ENCODE data around the gene ITGB1BP1.
A peak's percentile ranks its signal among the peaks of the same experiment; 100 is the strongest.

The ITGB1BP1 gene

DNA sequence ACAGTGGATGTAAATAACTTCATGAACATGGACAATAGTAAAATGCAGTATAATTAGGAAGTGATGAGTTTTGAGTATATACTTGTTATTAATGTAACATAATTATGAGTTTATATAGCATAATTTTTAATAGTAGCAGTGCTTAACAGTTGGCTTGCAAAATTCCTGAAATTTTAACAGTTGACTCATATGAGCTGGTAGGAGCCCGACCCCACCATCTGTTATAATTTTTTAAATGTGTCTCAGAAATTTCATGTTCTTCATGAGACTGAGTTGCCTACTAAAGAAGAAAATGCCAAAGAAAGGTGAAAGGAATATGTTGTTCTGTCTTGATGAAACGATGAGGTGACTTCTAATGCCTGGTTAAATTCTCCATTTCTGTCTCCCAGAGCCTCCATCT, 62.6 kb downstream of the ITGB1BP1 start:
- POLR2A ChIA-PET: no interaction called here
- DNase-seq (ENCODE audit: extremely low spot score): no peak

DNA sequence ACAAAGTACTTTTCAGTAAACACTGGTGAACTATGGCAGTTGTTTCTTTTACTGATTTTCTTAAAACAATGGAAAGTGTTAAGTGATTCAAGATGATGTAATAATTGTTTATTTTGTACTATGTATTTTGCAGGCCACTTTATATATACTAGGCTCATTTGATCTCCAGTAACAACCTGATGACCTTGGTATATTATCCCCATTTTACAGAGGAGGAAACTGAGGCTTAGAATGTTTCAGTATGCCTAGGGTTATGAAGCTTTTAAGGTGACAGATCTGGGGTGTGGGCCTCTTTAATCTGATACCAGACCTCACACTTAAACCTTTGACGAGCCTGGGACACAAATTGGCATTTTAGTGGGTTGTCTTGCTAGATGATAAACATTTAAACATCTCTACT, 63.2 kb downstream of the ITGB1BP1 start:
- ChIA-PET CTCF (no interaction called here), POLR2A (no interaction called here)
- DNase-seq (ENCODE audit: extremely low spot score): no peak
- TF ChIP-seq SUZ12 (IDR thresholded peaks at IDR 0.05) (no peak), ELF4 (IDR thresholded peaks at IDR 0.05) (no peak), TARDBP (IDR thresholded peaks at IDR 0.05) (no peak), FOXK2 (IDR thresholded peaks at IDR 0.05) (no peak), FOXM1 (IDR thresholded peaks at IDR 0.05; ENCODE audit: borderline replicate concordance) (no peak), ZNF384 (IDR thresholded peaks at IDR 0.05) (no peak), HDGF (IDR thresholded peaks at IDR 0.05; ENCODE audit: borderline replicate concordance) (no peak), L3MBTL2 (conservative IDR thresholded peaks at IDR 0.05) (no peak), CTBP1 (IDR thresholded peaks at IDR 0.05; ENCODE audit: borderline replicate concordance) (no peak), FOXA1 (IDR thresholded peaks at IDR 0.05) (no peak), ARNT (IDR thresholded peaks at IDR 0.05) (no peak), SP1 (IDR thresholded peaks at IDR 0.05) (no peak), LEF1 (IDR thresholded peaks at IDR 0.05; ENCODE audit: borderline replicate concordance) (no peak), BHLHE40 (IDR thresholded peaks at IDR 0.05; ENCODE audit: borderline replicate concordance) (no peak), NFRKB (IDR thresholded peaks at IDR 0.05) (no peak)
- TF ChIP-seq, protein P1, sequence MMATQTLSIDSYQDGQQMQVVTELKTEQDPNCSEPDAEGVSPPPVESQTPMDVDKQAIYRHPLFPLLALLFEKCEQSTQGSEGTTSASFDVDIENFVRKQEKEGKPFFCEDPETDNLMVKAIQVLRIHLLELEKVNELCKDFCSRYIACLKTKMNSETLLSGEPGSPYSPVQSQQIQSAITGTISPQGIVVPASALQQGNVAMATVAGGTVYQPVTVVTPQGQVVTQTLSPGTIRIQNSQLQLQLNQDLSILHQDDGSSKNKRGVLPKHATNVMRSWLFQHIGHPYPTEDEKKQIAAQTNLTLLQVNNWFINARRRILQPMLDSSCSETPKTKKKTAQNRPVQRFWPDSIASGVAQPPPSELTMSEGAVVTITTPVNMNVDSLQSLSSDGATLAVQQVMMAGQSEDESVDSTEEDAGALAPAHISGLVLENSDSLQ (IDR thresholded peaks at IDR 0.05): no peak

More for the DNA sequence above, 62.6 kb downstream of the ITGB1BP1 start:
- CTCF ChIA-PET: no interaction called here
- TF ChIP-seq ARNT (IDR thresholded peaks at IDR 0.05) (no peak), FOXA1 (IDR thresholded peaks at IDR 0.05) (no peak), SP1 (IDR thresholded peaks at IDR 0.05) (no peak), FOXK2 (IDR thresholded peaks at IDR 0.05) (no peak), L3MBTL2 (conservative IDR thresholded peaks at IDR 0.05) (no peak), SUZ12 (IDR thresholded peaks at IDR 0.05) (no peak), BHLHE40 (IDR thresholded peaks at IDR 0.05; ENCODE audit: borderline replicate concordance) (no peak), NFRKB (IDR thresholded peaks at IDR 0.05) (no peak)

DNA sequence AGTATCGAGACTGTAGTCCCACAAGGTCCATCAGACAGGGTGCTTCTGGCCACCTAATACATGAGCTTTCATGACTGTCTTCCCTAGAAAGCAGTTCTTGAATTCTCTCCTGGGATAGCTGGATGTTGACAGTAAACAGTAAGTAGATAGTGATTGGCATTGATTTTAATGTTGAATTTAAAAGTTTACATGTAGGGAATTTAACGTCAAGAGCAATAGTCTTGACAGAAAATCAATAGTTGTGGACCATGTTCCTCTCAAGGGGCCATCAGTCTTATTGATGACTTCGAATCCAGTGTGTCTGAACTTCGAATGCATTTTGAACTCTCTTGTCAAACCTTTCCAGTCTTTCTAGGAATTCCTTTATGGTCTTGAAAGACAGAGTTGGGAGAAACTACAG, 63.9 kb downstream of the ITGB1BP1 start:
- no peak for DNase-seq (ENCODE audit: extremely low spot score)
- TF ChIP-seq, protein P1 (IDR thresholded peaks at IDR 0.05): no peak
- TF ChIP-seq ELF4 (IDR thresholded peaks at IDR 0.05) (no peak), LEF1 (IDR thresholded peaks at IDR 0.05; ENCODE audit: borderline replicate concordance) (no peak), NFRKB (IDR thresholded peaks at IDR 0.05) (no peak), CTBP1 (IDR thresholded peaks at IDR 0.05; ENCODE audit: borderline replicate concordance) (no peak), FOXA1 (IDR thresholded peaks at IDR 0.05) (no peak), SUZ12 (IDR thresholded peaks at IDR 0.05) (no peak), BHLHE40 (IDR thresholded peaks at IDR 0.05; ENCODE audit: borderline replicate concordance) (no peak)
- POLR2A ChIA-PET: no interaction called here
- CTCF ChIA-PET: no interaction called here

DNA sequence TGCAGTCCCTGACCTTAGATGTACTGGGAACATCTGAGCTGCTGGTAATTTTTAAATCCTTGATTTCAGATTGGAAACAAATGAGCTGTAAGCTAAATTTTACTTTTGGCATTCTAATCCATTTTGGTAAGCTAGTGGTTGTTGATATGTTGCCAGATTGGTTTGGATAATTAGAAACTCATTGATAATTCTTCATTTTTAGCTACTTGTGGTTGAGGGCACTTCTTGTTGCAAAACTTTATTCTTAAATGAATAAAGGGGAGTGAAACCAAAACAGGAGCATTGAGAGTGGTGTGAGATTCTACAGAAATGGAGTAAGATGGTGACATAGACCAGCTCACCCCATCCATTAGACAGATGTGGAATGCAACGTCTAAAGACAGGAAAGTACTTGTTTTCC, 64.5 kb downstream of the ITGB1BP1 start:
- POLR2A ChIA-PET: no interaction called here
- CTCF ChIA-PET: no interaction called here
- DNase-seq (ENCODE audit: extremely low spot score): no peak
- no peak for TF ChIP-seq BHLHE40 (IDR thresholded peaks at IDR 0.05; ENCODE audit: borderline replicate concordance)
- TF ChIP-seq FOXM1 (IDR thresholded peaks at IDR 0.05; ENCODE audit: borderline replicate concordance): no peak
- no peak for TF ChIP-seq ZNF384 (IDR thresholded peaks at IDR 0.05)
- no peak for TF ChIP-seq NFRKB (IDR thresholded peaks at IDR 0.05)
- no peak for TF ChIP-seq LEF1 (IDR thresholded peaks at IDR 0.05; ENCODE audit: borderline replicate concordance)
- no peak for TF ChIP-seq SUZ12 (IDR thresholded peaks at IDR 0.05)
- no peak for TF ChIP-seq CTBP1 (IDR thresholded peaks at IDR 0.05; ENCODE audit: borderline replicate concordance)
- no peak for TF ChIP-seq L3MBTL2 (conservative IDR thresholded peaks at IDR 0.05)

DNA sequence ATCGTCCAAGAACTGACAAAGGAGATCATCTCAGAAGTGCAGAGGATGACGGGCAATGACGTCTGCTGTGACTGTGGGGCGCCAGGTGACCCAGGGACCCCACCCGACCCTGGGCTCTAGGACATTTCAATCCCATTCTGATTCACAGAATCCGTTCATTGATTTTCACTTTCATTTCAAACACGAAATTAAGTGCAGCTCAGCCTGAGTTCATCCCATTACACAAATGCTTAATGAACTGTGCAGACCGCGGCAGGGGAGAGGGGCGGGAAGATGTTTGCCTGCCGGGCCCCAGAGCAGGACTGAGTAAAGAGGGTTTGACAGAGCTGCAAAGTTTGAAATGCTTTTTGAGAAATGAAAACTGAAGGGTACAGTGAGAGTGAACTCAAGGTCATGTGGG, 67.1 kb downstream of the ITGB1BP1 start:
- POLR2A ChIA-PET: no interaction called here
- CTCF ChIA-PET: interaction anchor here (0.6 kb wide), 2 partner anchors 219 to 224 kb away, joined by 3 read pairs; no protein-coding TSS in a partner anchor
- no peak for TF ChIP-seq FOXM1 (IDR thresholded peaks at IDR 0.05; ENCODE audit: borderline replicate concordance)
- TF ChIP-seq ZNF384 (IDR thresholded peaks at IDR 0.05): no peak
- no peak for TF ChIP-seq CTBP1 (IDR thresholded peaks at IDR 0.05; ENCODE audit: borderline replicate concordance)
- no peak for TF ChIP-seq FOXK2 (IDR thresholded peaks at IDR 0.05)
- no peak for TF ChIP-seq NFRKB (IDR thresholded peaks at IDR 0.05)
- no peak for TF ChIP-seq SP1 (IDR thresholded peaks at IDR 0.05)
- no peak for TF ChIP-seq BHLHE40 (IDR thresholded peaks at IDR 0.05; ENCODE audit: borderline replicate concordance)
- no peak for TF ChIP-seq ELF4 (IDR thresholded peaks at IDR 0.05)
- no peak for TF ChIP-seq ARNT (IDR thresholded peaks at IDR 0.05)
- TF ChIP-seq HDGF (IDR thresholded peaks at IDR 0.05; ENCODE audit: borderline replicate concordance): no peak
- TF ChIP-seq, protein P1 (IDR thresholded peaks at IDR 0.05): no peak
- TF ChIP-seq TARDBP (IDR thresholded peaks at IDR 0.05): no peak
- peak; percentile 36 for DNase-seq (ENCODE audit: extremely low spot score)

DNA sequence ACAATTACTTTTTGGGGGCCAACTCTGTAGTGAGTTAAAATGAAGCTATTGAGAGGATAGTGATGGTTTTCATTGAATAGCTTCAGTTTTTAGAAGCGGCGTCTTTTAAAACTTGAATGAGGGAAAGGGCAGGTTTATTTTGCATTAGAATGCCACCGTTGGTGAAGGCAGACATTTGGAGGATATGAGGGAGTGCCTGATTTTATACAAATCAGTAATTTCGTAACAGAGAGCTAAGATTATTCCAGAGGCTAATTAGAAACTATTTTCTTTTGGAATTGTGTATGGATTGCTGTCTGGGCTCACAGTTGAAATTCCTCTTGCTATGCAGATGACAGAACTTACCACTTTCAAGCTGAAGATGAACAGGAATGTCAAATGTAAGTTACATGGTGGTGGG, 67.6 kb downstream of the ITGB1BP1 start:
- POLR2A ChIA-PET: no interaction called here
- no peak for DNase-seq (ENCODE audit: extremely low spot score)
- TF ChIP-seq, protein P1 (IDR thresholded peaks at IDR 0.05): no peak
- no peak for TF ChIP-seq FOXA1 (IDR thresholded peaks at IDR 0.05)
- no peak for TF ChIP-seq SP1 (IDR thresholded peaks at IDR 0.05)
- no peak for TF ChIP-seq ELF4 (IDR thresholded peaks at IDR 0.05)
- no peak for TF ChIP-seq LEF1 (IDR thresholded peaks at IDR 0.05; ENCODE audit: borderline replicate concordance)
- TF ChIP-seq TARDBP (IDR thresholded peaks at IDR 0.05): no peak
- no peak for TF ChIP-seq FOXK2 (IDR thresholded peaks at IDR 0.05)
- no peak for TF ChIP-seq CTBP1 (IDR thresholded peaks at IDR 0.05; ENCODE audit: borderline replicate concordance)
- no peak for TF ChIP-seq NFRKB (IDR thresholded peaks at IDR 0.05)
- no peak for TF ChIP-seq BHLHE40 (IDR thresholded peaks at IDR 0.05; ENCODE audit: borderline replicate concordance)
- no peak for TF ChIP-seq ZNF384 (IDR thresholded peaks at IDR 0.05)
- TF ChIP-seq FOXM1 (IDR thresholded peaks at IDR 0.05; ENCODE audit: borderline replicate concordance): no peak
- no peak for TF ChIP-seq L3MBTL2 (conservative IDR thresholded peaks at IDR 0.05)
- TF ChIP-seq ARNT (IDR thresholded peaks at IDR 0.05): no peak
- TF ChIP-seq SUZ12 (IDR thresholded peaks at IDR 0.05): no peak
- no peak for TF ChIP-seq HDGF (IDR thresholded peaks at IDR 0.05; ENCODE audit: borderline replicate concordance)
- CTCF ChIA-PET: no interaction called here

Data from HEK293T (cell line).